GM18502 (cell line): ENCODE results near the gene PSMD8.
"Not testable (repeated sequence)": the region's sequence is repeated elsewhere in the genome, so short reads cannot be mapped to it uniquely, and the experiment has no call there.

Source experiments
- ATAC-seq: cut with Tn5 transposase; IDR thresholded peaks from one replicate; pipeline ENCODE4 v1.9.1; 2021; ENCODE audit warnings: mild to moderate bottlenecking; ENCODE audit not compliant: unreplicated experiment, poor library complexity

Gene PSMD8

GRCh38 chr19:38360839-38361631 lies 13.3 kb upstream of the PSMD8 start:
- ATAC-seq: peak; percentile 7

- ATAC-seq: peak; percentile 62
Observed at GRCh38 chr19:38361633-38362075, 12.7 kb upstream of the PSMD8 start.

- peak; percentile 55 for ATAC-seq
Observed at GRCh38 chr19:38362076-38362945, 12.1 kb upstream of the PSMD8 start.

- not testable (repeated sequence) for ATAC-seq
Observed at GRCh38 chr19:38362946-38363688, 11.3 kb upstream of the PSMD8 start.

- no peak for ATAC-seq
Observed at GRCh38 chr19:38367041-38367440, 7.3 kb upstream of the PSMD8 start.

GRCh38 chr19:38369584-38369983 lies 4.8 kb upstream of the PSMD8 start:
- no peak for ATAC-seq

- no peak for ATAC-seq
Observed at GRCh38 chr19:38370299-38370698, 4.1 kb upstream of the PSMD8 start.

GRCh38 chr19:38371081-38371480 lies 3.3 kb upstream of the PSMD8 start:
- no peak for ATAC-seq

- no peak for ATAC-seq
Observed at GRCh38 chr19:38373907-38374331, 452 bp upstream of the PSMD8 start.

- no peak for ATAC-seq
Observed at GRCh38 chr19:38375098-38375493, 725 bp downstream of the PSMD8 start.

GRCh38 chr19:38375748-38376147 lies 1.4 kb downstream of the PSMD8 start:
- ATAC-seq: no peak

GRCh38 chr19:38376576-38376975 lies 2.2 kb downstream of the PSMD8 start:
- no peak for ATAC-seq

GRCh38 chr19:38377052-38377451 lies 2.7 kb downstream of the PSMD8 start:
- ATAC-seq: no peak

- no peak for ATAC-seq
Observed at GRCh38 chr19:38378866-38379265, 4.5 kb downstream of the PSMD8 start.

GRCh38 chr19:38381138-38381537 lies 6.8 kb downstream of the PSMD8 start:
- no peak for ATAC-seq

- ATAC-seq: no peak
Observed at GRCh38 chr19:38383184-38383583, 8.8 kb downstream of the PSMD8 start.

GRCh38 chr19:38383743-38384142 lies 9.4 kb downstream of the PSMD8 start:
- no peak for ATAC-seq

GRCh38 chr19:38384209-38385027 lies 10.0 kb downstream of the PSMD8 start:
- ATAC-seq: no peak

GRCh38 chr19:38385057-38385803 lies 10.9 kb downstream of the PSMD8 start:
- no peak for ATAC-seq
